Superior temporal gyrus (tissue), 1 donor: Measurements from ENCODE around the gene EPN2.

Experiments used
- DNase-seq: peaks from one replicate; pipeline ENCODE4 v3.0.0-alpha.2; 2016; ENCODE audit errors: extremely low spot score

The EPN2 gene

DNA sequence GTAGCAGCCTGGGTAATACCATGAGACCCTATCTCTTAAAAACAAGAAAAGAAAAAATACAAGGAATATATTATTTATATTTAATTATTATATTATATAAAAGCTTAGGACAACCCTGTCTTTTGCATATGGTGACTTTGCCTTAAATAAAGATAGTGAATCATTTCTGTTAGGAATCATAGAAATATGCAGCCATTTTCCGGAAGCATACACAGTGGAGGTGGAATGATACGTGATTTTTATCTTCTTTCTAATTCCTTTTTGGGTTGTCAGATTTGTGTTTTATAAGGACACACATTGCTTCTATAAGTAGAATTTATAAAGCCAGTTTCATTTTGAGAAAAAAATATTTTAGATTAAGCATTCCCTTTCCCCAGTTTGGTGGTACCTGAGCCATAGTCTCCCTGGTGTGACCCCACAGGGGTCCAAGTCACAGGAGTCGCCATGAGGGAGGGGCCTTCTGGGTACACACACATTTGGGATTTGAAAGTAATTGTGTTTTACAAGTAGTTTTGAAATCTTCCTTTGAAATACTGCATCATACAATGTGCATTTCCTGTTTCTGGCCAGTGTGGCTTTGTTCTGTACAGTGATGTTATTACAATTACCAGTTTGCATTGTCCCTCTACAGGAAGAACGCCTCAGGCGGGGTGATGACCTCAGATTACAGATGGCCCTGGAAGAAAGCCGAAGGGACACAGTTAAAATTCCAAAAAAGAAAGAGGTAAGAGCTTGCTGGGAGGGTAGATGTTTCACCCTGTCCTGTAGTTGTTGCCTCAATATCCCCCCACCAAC is 74.5 kb downstream of the EPN2 start:
- DNase-seq = no peak

DNA sequence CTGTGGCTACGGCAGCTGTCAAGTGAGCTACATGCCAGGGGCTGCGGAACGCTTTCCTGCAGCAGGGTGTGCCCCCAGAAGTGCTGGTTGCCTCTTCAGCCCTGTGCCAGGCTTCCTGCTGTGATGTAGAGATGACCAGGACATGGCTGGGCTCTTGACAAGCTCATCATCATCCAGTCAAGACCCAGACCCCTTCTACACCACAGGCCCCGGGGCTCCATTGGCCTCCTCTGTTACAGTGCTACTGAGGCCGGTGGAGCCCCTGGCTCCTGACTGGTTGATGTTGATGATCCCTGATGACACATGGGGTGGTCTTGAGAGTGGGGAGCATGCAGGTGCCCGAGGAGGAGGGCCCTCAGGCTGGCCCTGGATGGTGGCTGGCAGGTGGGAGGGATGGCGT is 75.2 kb downstream of the EPN2 start:
- DNase-seq = no peak

DNA sequence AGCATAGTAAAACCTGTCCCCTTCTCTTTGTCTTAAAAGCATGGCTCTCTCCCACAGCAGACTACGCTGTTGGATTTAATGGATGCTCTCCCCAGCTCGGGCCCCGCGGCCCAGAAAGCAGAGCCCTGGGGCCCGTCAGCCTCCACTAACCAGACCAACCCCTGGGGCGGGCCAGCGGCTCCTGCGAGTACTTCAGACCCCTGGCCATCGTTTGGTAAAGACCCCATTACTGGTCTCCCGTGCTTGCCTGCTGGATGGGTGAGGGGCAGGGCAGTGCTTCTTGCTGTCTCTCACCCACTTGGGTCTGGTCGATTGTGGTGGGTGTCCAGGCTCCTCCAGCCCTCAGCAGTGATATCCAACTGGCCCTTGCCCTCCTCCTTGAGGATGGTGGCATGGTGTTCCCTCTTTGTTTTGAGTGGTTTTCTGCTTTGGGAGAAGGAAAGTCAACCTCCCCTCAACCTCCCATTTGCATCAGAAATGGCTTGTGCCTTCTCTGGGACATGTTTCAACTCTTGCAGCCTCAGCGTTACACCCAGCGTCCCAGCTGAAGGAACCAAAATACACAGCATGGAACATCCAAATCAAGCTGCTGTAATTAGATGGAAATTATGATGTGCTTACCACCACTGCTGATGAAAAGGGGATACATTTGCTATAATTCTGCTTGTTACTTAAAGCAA is 76.0 kb downstream of the EPN2 start:
- DNase-seq = no peak

DNA sequence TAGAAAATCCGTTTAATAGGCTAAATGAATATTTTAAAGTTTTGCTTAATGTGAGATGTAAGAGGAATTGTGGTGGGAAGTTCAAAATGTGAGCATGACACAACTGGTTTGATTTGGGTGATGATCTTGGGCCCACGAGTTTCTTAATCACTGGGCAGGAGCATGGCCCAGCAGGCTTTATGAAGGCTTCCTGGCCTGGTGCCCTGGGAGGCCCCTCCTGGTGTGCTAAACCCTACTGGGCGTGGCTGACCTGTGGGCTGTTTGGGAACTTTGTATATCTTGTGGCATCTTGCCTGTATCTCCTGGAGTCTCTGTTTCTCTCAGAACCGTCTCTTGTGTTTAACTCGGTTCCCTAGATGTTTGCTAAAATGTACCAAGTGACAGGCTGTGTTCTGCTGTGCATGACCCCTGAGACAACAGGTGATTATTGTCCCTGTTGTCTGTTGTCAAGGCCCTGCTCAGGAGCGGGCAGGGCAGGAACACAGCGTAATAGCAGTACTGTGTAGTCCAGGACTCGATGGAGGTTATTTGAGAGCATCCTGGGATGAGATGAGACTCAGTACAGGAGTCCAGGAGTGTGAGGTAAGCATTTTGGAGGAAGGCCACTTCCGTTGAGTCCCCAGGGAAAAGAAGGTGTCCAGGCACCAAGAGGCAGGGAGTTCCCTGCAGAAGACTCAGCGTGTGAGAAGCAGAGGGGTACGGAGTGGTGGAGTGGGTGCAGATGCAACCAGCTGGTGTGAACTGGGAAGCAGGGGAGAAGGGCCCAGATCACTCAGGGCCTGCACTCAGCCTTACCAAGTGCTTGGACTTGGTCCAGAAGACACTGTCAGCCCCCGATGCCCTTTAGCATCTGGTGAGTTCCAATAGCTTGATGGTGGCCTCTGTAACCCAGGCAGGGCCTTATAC is 76.8 kb downstream of the EPN2 start:
- DNase-seq = no peak

DNA sequence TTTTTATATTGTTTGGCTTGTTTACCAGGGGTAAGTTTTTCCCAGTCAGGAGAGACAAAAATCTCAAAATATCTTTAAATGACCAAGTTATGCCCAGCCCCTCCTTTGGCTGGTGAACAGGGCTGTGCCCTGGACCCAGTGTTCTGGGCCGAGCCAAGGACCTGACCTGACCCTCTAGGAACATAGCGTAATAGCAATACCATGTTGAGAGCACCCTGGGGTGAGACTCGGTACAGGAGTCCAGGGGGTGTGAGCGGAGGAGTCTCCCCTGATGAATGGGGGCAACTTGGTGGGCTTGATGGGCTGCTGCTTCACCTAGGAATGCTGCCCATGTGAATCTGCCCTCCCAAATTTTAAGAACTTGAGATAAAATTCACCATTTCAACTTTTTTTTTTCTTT is 77.9 kb downstream of the EPN2 start:
- DNase-seq = no peak

DNA sequence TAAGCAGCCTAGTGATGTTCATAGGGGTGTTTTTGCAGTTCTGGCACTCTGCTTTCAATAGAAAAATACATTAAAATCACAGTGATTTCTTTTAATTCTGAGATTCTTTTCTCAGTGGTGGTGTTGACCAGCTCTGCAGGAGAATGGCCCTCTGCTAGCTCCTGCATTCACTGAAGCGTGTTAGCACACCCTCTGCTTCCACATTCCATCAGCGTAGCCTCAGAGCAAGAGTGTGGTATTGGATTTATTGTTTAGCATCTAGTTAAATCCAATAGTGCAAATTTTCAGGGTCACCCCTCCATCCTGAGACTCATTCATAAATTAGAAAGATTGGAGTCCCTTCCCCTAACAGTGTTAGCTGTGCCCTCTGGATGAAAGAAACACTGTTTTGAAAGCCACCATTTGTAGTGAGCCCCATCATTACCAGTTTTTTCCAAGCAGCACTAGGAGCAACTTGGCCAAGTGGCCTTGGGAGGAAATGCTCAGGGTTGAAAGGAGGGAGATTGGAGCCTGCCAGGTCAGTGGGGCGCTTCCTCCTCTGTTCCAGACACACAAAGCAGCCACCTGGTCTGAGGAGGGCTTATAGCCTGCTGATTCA is 79.7 kb downstream of the EPN2 start:
- DNase-seq = no peak

DNA sequence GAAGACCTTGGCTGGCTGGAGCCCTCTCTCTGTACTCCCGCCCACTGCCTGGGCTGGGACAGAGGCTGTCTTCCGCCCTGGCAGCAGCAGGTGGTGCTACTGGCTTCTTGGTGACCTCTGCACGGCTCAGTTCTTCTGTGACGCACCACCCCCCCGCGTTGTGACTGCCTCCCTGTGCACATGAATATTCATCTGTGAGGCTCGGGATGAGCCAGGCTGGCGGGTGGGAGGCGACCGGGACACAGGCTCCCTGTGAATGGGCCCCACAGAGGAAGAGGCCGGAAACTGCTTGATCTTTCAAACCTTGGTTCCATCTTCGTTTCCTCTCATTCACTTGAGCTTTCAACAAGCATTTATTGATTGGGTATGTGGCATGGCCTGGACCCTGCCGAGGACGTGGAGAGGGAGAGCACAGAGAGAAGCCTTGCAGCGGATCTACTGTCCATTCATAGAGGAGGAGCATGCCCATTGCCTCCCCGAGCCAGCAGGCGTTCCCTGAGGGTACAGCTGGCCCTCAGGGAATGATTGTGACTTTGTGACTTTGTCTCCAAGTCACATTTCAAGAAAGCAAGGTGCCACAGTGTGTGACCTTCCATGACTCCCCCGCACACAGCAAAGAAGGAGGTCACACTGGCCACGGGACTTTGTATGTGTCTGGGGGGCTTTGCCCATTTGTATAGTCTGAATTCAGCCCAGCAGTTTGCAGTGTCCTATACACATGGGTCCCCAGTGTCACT is 80.4 kb downstream of the EPN2 start:
- peak; percentile 89 for DNase-seq

DNA sequence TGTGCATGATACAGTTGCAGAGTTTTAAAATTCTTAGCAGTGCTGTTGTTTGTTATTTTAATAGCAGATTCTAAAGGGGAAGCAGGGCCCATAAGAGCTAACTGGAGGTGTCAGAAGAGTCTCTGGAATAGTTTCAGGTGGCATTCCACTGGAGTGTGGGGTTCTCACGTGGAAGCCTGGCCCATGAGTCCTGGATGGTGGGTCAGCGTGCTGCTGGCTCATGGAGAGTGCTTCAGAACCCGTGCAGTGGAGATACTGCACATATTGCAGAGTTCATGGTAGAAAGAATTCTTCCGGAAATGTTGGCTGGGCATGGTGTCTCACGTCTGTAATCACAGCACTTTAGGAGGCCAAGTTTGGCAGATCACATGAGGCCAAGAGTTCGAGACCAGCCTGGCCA is 81.4 kb downstream of the EPN2 start:
- no peak for DNase-seq

DNA sequence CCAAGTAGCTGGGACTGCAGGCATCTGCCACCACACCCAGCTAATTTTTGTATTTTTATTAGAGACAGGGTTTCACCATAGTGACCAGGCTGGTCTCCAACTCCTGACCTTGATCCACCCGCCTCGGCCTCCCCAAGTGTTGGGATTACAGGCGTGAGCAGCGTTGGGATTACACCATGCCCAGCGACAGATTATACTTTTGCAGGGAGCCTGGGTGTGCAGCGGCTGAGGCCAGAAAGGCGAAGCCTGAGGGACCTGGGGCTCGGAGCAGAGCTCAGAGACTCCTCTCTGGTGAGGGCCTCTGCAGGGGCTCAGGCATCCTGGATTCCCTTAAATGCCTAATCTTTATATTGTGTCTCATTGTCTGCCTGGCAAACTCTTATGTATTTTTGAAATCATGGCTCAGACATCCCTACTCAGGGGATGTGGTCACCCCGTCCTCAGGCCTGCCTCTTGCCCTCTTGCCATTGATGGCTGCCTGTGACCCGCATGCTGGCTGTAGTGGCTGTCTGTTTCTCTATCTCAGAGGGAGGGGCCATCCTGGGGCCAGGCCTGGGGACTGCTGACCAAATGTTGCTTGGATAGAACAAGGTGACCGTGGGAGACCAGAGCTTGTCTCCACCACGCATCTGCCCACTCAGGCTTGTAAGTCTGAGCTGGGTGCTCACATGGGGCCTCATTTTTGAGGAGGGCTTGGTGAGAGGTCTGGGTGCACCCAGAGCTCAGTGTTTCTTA is 82.8 kb downstream of the EPN2 start:
- no peak for DNase-seq

DNA sequence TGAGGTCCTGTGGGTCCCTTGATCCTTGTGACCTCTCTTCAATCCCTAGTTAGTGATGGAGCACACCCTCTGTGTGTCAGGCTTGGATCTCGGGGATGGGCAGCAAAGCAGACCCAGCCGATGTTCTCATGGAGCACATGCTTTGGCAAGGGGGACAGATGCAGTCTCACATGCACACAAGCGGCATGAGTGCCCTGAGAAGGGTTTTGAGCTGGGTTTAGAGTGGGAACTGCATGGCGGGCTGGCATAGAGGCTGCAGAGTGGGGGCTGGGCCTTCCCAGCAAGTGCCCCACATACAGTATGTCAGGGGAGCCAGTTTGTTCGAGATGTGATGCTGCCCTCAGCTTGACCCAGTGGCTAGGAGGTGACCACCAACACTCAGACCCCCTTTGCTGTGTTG is 83.7 kb downstream of the EPN2 start:
- no peak for DNase-seq

DNA sequence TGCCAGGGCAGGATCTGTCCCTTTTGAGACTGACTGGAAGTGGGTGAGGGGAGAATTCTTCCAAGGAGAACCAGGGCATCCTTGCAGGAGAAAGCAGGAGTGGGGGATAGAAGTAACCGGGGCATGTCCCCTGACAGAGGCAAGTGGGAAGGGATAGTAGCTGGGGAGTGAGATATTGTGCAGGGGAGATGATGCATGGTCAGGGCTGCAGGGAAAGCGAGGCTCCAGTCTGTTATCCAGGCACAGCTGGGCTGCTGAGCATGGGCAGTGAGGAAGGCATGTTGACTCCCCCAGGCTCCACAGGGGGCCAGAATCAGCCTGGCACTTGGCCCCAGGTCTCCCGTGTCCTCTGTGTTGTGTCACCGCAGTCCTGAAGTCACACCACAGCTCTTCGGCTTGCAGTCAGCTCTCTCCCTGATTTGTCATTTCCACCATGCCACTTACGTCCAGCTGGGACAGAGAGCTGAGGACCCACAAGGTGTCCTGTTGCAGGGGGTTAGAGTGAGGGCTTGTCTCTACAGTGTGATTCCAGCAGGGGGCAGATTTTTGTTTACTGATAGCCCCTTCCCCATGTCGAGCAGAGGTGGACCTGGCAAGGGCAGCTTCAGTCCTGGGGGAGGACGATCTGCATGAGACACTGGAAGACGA is 84.4 kb downstream of the EPN2 start:
- DNase-seq = no peak

DNA sequence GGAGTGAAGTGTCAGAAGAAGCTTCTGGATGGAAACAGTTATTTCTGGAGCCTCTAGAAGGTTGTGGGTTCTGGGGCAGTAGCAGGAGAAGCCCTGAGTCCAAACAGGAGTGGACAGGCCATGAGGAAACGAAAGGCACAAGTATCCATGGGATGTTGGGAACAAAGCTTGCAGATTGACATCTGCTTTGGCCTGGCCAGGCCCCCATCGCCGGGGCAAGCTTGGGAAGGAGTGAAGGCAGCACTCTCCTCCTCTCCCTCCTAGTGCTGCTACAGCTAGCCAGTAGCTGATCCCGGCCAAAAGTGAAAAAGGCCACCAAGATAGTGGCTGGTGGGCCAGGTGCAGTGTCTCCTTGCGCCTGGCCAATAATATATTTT is 85.0 kb downstream of the EPN2 start:
- no peak for DNase-seq

DNA sequence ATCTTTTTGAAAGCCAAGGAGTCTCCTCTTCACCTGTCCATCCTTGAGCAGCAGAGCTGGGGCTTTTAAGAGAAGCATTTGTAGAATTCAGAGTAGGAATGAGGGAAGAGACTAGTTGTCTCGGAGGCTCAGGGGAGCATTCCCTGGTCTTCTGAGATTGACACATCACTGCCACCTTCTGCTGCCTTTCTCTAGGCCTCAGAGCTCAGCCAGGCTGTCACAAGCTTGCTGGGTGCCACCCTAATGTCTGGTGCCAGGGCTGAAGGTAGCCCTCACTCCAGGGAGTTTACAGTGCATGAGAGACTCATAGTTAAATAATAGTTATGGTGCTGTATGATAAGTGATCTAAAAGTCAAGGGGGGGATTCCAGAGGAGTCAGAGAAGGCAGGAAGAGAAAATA is 85.7 kb downstream of the EPN2 start:
- DNase-seq = peak; percentile 8

DNA sequence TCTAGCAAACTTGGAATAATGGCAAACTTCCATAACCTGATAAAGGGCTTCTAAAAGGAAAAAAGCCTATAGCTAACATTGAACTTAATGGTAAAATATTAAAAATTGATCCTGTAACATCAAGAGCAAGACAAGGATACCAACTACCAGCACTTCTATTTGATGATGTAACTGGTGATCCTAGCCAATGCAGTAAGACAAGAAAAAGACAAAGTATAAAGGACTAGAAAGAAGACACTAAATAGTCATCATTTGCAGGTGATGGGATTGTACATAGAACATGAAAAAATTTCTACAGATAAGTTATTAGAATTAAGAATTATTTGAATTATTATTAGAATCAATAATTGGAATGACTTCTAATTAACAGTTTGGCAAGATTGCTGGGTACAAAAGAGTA is 88.4 kb downstream of the EPN2 start:
- no peak for DNase-seq

DNA sequence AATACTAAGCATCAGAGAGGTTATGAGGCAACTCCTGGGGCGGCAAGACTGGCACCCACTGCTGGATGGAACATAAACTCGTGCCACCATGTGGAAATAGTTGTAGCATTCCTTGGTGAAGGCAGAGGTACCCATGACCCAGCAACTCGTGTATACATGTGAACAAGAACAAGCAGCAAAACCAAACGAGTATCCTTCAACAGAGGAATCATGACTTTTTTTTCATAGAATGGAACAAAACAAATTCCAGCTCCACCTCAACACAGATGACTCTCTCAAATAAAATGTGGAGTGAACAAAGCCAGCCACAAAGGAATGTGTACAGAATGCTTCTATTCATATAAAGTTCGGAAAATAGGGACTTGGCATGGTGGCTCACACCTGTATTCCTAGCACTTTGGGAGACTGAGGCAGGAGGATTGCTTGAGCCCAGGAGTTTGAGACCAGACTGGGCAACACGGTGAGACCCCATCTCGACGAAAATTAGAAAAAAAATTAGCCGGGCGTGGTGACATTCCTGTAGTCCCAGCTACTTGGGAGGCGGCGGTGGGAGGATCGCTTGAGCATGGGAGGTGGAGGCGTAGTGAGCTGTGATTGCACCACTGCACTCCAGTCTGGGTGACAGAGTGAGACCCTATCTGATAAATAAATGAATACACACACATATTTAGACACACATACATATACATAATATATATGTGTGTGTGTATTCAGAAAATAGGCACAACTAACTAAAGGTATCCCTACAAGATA is 90.0 kb downstream of the EPN2 start:
- DNase-seq = no peak

DNA sequence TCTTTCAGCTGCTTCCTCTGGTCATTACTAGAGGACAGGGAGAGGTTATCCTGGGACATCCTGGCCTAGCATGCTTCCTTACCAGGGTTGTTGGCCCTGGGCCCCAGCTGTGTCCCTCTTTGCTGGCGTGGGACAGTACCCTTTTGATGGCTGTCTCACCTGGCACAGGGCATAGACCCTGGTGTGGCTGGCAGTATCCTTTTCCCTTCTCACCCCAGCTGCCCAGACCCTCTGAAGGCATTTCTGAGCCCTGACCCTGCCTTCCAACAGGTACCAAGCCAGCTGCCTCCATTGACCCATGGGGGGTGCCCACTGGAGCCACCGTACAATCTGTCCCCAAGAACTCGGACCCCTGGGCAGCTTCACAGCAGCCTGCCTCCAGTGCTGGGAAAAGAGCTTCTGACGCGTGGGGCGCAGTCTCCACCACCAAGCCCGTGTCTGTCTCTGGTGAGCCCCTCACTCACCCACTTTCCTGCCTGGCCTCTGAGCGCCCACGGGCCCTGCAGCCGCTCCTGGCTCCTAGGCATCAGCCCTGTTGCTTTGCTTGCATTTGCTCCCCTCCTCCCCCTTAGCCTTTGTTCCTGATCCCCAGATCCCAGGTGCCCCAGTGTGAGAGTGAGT is 91.4 kb downstream of the EPN2 start:
- no peak for DNase-seq

DNA sequence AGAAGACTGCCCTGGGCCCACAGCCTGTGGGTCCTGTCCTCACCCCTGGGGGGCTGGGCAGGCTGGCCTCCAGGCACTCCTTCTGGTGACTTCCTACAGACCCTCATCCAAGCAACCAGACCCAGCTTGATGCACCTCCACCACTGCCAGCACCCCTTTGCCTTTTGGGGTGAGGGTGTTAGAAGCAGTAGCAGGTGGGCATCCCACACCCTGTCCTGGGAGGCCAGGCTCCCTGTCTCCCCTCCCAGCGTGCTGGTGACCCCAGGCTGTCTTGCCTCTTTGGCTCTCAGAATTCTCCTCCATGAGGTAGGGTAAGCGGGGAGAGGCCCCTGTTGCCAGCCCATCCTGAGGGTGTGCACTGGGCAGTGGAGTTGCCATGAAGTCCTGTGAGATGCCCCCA is 92.0 kb downstream of the EPN2 start:
- no peak for DNase-seq

DNA sequence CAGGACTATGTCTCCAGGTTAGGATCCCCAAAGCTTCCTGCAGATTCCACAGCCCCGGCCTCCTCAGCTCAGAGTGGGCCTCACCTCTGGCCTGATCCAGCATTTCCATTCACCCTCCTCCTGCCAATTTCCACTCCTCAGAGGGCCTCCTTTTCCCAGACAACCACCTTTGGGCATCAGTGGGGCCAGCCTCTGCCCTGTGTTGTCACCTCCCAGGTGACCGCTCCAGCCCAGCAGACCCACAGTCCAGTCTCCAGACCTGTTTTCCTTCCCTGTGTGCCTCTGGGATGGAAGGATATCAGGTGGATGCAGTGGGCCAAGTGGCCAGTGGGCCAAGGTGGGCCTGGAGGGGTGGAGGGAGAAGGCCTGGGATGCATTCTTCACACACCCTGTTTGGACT is 92.7 kb downstream of the EPN2 start:
- no peak for DNase-seq

DNA sequence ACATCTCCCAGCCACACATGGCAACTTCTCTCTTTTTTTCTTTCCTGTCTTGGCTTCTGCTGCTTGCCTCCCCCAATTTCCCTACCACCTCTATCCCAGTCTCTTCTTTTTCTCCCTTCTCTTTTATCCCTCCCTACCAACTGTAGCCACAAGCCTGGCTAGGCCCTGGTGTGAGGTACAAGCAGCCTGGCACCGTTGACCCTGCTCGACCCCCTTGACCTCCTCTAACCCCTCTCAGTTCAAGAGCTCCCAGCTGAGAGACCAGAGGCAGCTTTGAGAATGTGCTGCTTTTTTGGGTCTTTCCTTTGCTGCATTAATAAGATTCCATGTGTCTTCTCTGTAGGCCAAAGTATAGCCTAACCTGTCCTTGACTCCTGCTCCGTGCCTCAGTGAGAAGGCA is 93.1 kb downstream of the EPN2 start:
- DNase-seq = no peak
